Endothelial cell of hepatic sinusoid (primary cell): ENCODE measurements around the gene ELK1.
"Not testable (repeated sequence)": the region's sequence is repeated elsewhere in the genome, so short reads cannot be mapped to it uniquely, and the experiment has no call there.

Experiments used
- in situ Hi-C: cut with HindIII; loops from 2 replicates; pipeline ENCODE4 v1.10.0; 2017; ENCODE audit warnings: low sequenced_read_pairs

Gene ELK1

GRCh38 chrX:47612418-47612817 is 37.9 kb downstream of the ELK1 start:
- in situ Hi-C loops = no loop called here

DNA sequence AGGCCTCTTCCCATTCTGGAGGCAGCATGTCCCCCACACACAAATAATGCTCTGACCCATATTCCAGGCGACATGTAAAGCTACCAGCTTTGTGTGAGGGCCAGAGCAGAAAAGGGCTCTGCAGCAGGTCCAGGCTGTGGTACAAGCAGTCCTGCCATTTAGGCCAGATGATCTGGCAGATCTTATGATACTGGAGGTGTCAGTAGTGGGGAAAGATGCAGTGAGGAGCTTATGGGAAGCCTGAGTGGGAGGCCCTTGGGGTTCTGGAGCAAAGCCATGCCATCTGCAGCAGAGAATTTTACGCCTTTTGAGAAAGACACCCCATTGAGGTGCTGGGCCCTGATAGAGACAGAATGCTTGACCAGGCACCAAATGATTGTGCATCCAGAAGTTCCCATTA is 38.4 kb downstream of the ELK1 start:
- in situ Hi-C loops = no loop called here

DNA sequence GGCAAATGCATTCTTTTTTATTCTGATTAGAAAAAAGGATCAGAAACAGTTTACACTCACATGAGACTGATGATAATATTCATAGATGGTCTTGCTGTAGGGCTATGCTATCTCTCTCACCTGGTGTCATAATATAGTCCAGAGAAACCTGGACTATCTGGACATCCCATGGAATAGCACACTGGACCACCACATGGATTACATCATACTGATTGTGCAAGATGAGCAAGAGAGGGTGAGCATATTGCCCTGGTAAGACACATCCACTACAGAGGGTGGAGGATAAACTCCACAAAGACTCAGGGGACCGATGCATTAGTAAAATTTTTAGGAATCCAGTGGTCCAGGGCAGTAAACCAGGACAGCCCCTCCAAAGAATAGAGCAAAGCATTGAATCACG is 38.9 kb downstream of the ELK1 start:
- in situ Hi-C loops = no loop called here

DNA sequence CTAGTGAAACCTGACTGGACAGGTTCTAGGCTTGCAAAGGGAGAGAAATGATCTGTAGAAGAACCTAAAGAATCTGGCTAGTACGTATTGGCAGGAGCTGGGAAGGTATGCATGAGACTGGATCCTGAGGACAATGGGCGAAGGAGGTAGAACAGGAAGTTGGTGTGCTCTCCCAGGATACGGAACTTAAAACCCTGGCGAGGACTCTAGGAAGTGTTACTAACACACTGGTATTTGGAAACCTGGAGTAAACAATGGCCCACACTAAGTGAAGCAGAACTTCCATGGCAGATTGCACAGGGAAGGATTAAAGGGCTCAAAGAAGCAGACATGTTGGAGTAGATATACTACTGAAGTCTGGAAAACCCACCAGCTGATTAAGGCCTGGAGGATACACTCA is 39.9 kb downstream of the ELK1 start:
- in situ Hi-C loops = no loop called here

GRCh38 chrX:47608130-47608810 is 42.1 kb downstream of the ELK1 start:
- in situ Hi-C loops = no loop called here

GRCh38 chrX:47607091-47607490 is 43.3 kb downstream of the ELK1 start:
- in situ Hi-C loops = no loop called here

DNA sequence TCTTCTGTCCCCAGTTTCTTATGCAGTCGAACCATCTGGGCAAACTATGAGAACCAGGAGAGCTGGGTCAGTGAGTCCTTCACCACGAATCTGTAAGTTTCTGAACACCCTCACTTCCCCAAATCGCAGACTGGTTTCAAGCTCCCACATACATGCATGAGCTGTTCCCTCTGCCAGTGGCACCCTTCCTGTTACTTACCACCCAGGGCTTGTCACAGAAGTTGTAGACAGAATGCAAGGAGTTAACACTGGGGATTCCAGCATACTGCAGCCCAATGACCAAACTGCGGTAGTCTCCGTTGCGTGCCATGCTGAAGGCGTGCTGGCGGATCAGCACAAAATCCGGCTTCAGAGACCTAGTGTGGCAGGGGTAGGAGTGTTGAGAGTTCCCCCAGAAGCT is 45.3 kb downstream of the ELK1 start:
- in situ Hi-C loops = no loop called here

DNA sequence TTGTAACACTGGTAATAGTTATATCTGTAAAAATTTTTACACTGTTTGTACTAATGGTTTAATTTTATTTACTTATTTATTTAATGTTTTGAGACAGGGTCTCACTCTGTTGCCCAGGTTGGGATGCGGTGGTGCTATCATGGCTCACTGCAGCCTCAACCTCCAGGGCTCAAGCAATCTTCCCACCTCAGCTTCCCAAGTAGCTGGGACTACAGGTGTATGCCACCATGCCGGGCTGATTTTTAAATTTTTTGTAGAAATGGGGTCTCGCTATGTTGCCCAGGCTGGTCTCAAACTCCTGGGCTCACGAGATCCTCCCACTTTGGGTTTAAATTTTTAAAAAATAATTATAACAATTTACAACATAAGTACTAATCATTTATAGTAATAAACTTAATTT is 47.2 kb downstream of the ELK1 start:
- in situ Hi-C loops = not testable (repeated sequence)

DNA sequence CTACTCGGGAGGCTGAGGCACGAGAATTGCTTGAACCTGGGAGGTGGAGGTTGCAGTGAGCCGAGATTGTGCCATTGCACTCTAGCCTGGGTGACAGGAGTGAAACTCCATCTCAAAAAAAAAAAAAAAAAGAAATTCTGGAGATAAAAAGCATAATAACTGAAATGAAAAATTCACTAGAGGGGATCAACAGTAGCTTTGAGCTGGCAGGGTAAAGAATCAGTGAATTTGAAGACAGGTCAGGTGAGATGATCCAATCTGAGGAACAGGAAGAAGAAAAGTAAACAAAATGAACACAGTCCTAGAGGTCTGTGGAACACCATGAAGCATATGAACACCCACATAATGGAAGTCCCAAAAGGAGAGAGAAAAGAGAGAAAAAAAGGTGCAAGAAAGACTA is 53.1 kb downstream of the ELK1 start:
- in situ Hi-C loops = no loop called here

DNA sequence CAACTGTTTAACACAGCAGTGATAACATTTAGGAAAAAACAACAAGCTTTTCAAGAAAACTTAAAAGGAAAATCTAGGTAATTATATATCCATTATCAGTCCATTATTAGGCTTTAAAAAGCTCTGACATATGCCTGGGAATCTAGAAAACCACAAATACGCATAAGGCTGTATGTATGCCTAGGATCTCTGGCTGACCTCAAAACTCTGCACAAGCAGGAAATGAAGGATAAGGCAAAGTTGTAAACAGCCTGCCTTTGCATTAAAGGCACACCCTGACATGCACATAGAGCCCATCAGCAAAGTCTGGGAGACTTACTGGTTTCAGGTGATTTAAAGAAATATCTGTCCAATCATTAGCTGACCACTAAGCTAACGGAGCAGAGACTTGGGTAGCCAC is 54.1 kb downstream of the ELK1 start:
- in situ Hi-C loops = no loop called here

- in situ Hi-C loops = no loop called here
Measured at GRCh38 chrX:47595716-47596251, 54.6 kb downstream of the ELK1 start.

DNA sequence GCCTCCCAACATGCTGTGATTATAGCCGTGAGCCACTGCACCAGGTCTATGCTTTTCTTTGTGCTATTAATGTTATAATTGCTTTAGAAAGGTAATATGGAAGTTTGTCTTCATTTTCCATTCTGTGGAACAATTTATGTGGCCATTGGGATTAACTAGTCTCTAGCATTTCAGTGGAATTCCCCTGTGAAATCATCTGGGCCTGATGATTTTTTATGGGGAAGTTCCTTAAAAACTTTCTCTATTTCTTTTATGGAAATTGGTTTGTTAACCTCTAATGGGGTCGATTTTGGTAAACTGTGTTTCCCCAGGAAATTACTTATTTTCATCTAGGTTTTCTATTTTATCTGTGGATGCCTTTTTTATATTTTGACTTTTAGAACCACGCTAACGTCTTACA is 56.8 kb downstream of the ELK1 start:
- in situ Hi-C loops = no loop called here

DNA sequence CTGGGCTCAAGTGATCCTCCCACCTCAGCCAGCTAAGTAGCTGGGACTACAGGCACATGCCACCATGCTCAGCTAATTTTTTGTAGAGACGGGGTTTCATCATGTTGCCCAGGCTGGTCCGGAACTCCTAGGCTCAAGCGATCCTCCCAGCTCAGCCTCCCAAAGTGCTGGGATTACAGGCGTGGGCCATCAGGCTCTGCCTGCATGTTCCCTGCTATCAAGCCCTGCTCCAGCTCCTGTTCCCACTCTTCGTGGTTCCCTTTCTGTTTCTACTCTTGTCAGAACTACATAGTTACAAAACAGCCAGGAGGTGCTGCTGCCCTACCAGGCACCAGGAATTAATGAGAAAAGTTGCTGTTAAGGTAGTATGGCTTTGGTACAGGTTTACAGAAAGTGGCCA is 59.4 kb downstream of the ELK1 start:
- in situ Hi-C loops = no loop called here

DNA sequence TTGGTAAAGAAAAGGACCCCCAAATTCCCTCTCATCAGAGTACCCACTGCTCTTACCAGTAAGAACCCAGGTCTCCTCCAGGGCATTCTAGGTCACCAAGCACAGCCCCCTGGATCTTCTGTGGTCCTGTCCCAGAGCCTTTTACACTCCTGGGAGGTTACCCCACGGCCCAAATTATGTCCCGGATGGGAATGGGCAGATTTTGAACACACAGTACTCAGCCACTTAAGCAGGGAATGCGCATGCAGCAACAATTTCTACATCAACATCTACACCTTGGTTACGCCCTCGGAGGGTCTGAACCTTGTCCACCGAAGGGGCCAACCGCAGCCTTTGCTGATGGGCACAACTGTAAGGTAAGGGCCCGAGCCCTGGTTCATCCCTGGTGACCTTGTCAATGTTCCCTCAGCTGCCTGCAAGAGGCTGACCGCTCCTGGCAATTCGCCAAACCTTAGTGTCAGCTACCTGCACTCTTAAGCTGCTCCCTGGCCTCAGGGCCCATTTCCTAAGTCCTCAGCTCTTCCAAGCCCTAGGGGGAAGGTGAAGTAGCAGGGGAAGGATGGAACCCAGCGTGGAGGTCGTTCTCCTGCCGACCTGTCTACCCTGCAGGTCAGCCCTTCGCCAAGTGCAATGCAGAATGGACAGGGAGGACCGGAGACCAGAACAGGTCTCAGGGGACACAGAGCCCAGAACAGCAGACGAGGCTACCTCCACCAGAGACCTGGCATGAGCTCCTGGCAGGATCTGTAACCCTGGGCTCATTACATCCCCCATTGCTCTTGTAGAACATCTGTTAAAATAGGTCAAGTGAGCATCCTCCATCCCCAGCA is 62.2 kb downstream of the ELK1 start:
- in situ Hi-C loops = no loop called here

GRCh38 chrX:47587091-47587891 is 63.1 kb downstream of the ELK1 start:
- in situ Hi-C loops = no loop called here

GRCh38 chrX:47586043-47586787 is 64.1 kb downstream of the ELK1 start:
- in situ Hi-C loops = no loop called here
